ENCODE measurements around the gene CYP4A22. TPM values are rescaled to one million over a fixed set of nuclear protein-coding genes. Genes with fewer than 3 reads are reported as not detected.
"Not testable (repeated sequence)": the region's sequence is repeated elsewhere in the genome, so short reads cannot be mapped to it uniquely, and the experiment has no call there.

The CYP4A22 gene
- polyA plus RNA-seq, 1 experiment: not detected

GRCh38 chr1:47137925-47138615 lies 829 bp downstream of the CYP4A22 start:
- TF ChIP-seq CTCF (IDR thresholded peaks at IDR 0.05; ENCODE audit: low read depth, low read length): no peak
- Histone ChIP-seq H3K4me3 (ENCODE audit: low read depth, low read length) (no peak overlapping the region), H3K27me3 (ENCODE audit: control insufficient read depth, insufficient read depth, low read length) (no peaks in the 10 kb centered on the region), H3K9me3 (ENCODE audit: control insufficient read depth, insufficient read depth, low read length) (no peaks in the 10 kb centered on the region), H3K27ac (ENCODE audit: low read depth, low read length) (no peak overlapping the region)
- ChIA-PET CTCF (no interaction called here), POLR2A (no interaction called here)
- no peak for DNase-seq (ENCODE audit: low read depth, low spot score)

GRCh38 chr1:47140358-47140757 lies 3.1 kb downstream of the CYP4A22 start:
- POLR2A ChIA-PET, CTCF ChIA-PET: not testable (repeated sequence)

GRCh38 chr1:47143654-47144053 lies 6.4 kb downstream of the CYP4A22 start:
- H3K27ac ChIP-seq (ENCODE audit: low read depth, low read length); DNase-seq (ENCODE audit: low read depth, low spot score); H3K27me3 ChIP-seq (ENCODE audit: control insufficient read depth, insufficient read depth, low read length); CTCF ChIA-PET; H3K4me3 ChIP-seq (ENCODE audit: low read depth, low read length); POLR2A ChIA-PET; H3K9me3 ChIP-seq (ENCODE audit: control insufficient read depth, insufficient read depth, low read length): not testable (repeated sequence)
- TF ChIP-seq CTCF (IDR thresholded peaks at IDR 0.05; ENCODE audit: low read depth, low read length): peak; percentile 30; the same call in 1 of the 2 replicates

More at GRCh38 chr1:47140358-47140757, 3.1 kb downstream of the CYP4A22 start:
- not testable (repeated sequence) for H3K27me3 ChIP-seq (ENCODE audit: control insufficient read depth, insufficient read depth, low read length); H3K27ac ChIP-seq (ENCODE audit: low read depth, low read length); H3K4me3 ChIP-seq (ENCODE audit: low read depth, low read length); DNase-seq (ENCODE audit: low read depth, low spot score); H3K9me3 ChIP-seq (ENCODE audit: control insufficient read depth, insufficient read depth, low read length)

GRCh38 chr1:47146495-47146894 lies 9.3 kb downstream of the CYP4A22 start:
- H3K27ac ChIP-seq (ENCODE audit: low read depth, low read length); H3K4me3 ChIP-seq (ENCODE audit: low read depth, low read length); DNase-seq (ENCODE audit: low read depth, low spot score); H3K27me3 ChIP-seq (ENCODE audit: control insufficient read depth, insufficient read depth, low read length); CTCF ChIA-PET; H3K9me3 ChIP-seq (ENCODE audit: control insufficient read depth, insufficient read depth, low read length); POLR2A ChIA-PET: not testable (repeated sequence)

- no peaks in the 10 kb centered on the region for H3K9me3 ChIP-seq (ENCODE audit: control insufficient read depth, insufficient read depth, low read length)
- ChIA-PET POLR2A (no interaction called here), CTCF (no interaction called here)
- H3K27me3 ChIP-seq (ENCODE audit: control insufficient read depth, insufficient read depth, low read length): no peaks in the 10 kb centered on the region
- DNase-seq (ENCODE audit: low read depth, low spot score): no peak
- no peak for TF ChIP-seq CTCF (IDR thresholded peaks at IDR 0.05; ENCODE audit: low read depth, low read length)
- no peak overlapping the region for H3K27ac ChIP-seq (ENCODE audit: low read depth, low read length)
- H3K4me3 ChIP-seq (ENCODE audit: low read depth, low read length): no peak overlapping the region
These were observed 10.0 kb downstream of the CYP4A22 start for GRCh38 chr1:47147047-47147785.

GRCh38 chr1:47149162-47149561 lies 11.9 kb downstream of the CYP4A22 start:
- H3K4me3 ChIP-seq (ENCODE audit: low read depth, low read length); H3K9me3 ChIP-seq (ENCODE audit: control insufficient read depth, insufficient read depth, low read length); POLR2A ChIA-PET; H3K27ac ChIP-seq (ENCODE audit: low read depth, low read length); H3K27me3 ChIP-seq (ENCODE audit: control insufficient read depth, insufficient read depth, low read length); CTCF ChIA-PET; DNase-seq (ENCODE audit: low read depth, low spot score): not testable (repeated sequence)

GRCh38 chr1:47156457-47156856 lies 19.2 kb downstream of the CYP4A22 start:
- H3K9me3 ChIP-seq (ENCODE audit: control insufficient read depth, insufficient read depth, low read length); DNase-seq (ENCODE audit: low read depth, low spot score); H3K4me3 ChIP-seq (ENCODE audit: low read depth, low read length); H3K27me3 ChIP-seq (ENCODE audit: control insufficient read depth, insufficient read depth, low read length); POLR2A ChIA-PET; H3K27ac ChIP-seq (ENCODE audit: low read depth, low read length): not testable (repeated sequence)
- CTCF ChIA-PET: interaction anchor here (1.0 kb wide), 1 partner anchor 22 kb away, joined by 4 read pairs; no protein-coding TSS in a partner anchor

- H3K27me3 ChIP-seq (ENCODE audit: control insufficient read depth, insufficient read depth, low read length); H3K27ac ChIP-seq (ENCODE audit: low read depth, low read length); H3K4me3 ChIP-seq (ENCODE audit: low read depth, low read length); DNase-seq (ENCODE audit: low read depth, low spot score); H3K9me3 ChIP-seq (ENCODE audit: control insufficient read depth, insufficient read depth, low read length); CTCF ChIA-PET; POLR2A ChIA-PET: not testable (repeated sequence)
These were observed 20.7 kb downstream of the CYP4A22 start for GRCh38 chr1:47157957-47158356.

Measured in AG04450 (cell line).